Measurements from ENCODE around the gene GCNT4.

Gene GCNT4

DNA sequence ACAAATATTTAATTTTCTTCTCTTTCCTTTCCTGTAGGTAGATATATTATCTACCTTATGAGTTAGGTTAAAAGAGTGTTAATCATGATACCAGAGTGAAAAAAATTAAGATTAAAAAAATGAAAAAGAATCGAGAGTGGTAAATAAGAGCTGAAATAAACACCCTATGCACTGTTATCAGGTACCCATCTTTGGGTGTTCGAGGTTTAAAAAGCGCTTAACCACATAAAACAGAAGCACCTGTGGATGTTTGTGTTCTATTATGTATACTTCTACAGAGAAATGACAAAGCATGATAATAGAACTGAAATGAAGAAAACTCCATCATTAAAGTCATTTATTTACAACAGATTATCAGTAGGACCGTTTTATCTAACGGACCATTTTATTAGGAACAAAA is 25.7 kb upstream of the GCNT4 start:
- no peak for DNase-seq (ENCODE audit: extremely low read depth, low read depth)

DNA sequence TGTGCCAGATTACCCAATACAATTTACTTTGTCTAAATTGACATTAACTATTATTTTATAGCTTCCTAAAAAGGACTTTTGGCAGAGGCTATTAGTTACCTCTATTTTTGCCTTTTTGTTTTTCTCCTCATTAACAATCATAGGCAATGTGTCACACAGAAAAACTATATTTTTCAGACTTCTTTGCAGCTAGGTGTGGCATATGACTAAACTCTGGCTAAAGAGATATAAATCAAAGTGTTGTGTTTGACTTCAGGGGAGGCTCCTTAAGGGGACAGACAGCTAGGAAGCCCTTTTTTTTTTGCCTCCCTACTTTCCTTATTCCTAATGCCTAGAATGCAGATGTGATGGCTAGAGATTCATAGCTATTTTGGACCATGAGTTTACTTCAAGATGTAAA is 19.7 kb upstream of the GCNT4 start:
- TF ChIP-seq, protein P1, sequence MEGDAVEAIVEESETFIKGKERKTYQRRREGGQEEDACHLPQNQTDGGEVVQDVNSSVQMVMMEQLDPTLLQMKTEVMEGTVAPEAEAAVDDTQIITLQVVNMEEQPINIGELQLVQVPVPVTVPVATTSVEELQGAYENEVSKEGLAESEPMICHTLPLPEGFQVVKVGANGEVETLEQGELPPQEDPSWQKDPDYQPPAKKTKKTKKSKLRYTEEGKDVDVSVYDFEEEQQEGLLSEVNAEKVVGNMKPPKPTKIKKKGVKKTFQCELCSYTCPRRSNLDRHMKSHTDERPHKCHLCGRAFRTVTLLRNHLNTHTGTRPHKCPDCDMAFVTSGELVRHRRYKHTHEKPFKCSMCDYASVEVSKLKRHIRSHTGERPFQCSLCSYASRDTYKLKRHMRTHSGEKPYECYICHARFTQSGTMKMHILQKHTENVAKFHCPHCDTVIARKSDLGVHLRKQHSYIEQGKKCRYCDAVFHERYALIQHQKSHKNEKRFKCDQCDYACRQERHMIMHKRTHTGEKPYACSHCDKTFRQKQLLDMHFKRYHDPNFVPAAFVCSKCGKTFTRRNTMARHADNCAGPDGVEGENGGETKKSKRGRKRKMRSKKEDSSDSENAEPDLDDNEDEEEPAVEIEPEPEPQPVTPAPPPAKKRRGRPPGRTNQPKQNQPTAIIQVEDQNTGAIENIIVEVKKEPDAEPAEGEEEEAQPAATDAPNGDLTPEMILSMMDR (IDR thresholded peaks at IDR 0.05; ENCODE audit: low read depth, low read length), result no peak

More for the DNA sequence above, 25.7 kb upstream of the GCNT4 start:
- TF ChIP-seq, protein P1 (IDR thresholded peaks at IDR 0.05; ENCODE audit: low read depth, low read length), result no peak

DNA sequence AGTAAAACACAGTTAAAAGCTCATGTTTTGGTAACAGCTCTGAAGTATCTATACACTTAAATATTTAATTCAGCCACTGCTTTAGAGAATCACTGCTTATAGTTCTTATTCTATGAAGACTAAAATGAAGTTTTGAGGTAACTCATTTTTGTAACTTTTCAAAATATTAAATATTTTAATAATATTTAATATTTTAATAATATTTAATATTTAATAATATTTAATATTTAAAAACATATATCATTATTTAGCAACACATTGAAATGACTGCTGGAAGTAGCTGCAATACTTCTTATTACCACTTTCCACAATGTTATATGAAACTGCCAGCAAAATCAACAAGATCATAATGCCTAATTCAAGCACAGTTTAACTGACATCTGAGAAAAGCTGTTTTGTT is 18.7 kb upstream of the GCNT4 start:
- TF ChIP-seq, protein P1 (IDR thresholded peaks at IDR 0.05; ENCODE audit: low read depth, low read length), result no peak
- no peak for DNase-seq (ENCODE audit: extremely low read depth, low read depth)

More for the DNA sequence above, 19.7 kb upstream of the GCNT4 start:
- no peak for DNase-seq (ENCODE audit: extremely low read depth, low read depth)

DNA sequence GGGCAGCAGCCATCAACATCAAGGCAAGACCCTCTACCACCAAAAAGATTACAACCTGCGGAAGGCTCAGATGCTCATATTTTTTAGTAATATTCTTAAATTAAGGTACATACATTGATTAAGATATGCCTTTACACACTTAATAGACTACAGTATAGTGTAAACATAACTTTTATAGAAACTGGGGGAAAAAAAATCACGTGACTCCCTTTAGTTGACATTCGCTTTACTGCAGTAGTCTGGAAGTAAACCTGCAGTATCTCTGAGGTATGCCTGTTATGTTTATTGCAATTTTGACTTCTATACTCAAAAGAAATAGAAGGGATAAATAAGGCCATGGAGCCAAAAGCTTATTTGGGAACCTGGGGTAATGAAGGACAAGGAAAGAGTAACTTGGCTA is 15.1 kb upstream of the GCNT4 start:
- TF ChIP-seq, protein P1 (IDR thresholded peaks at IDR 0.05; ENCODE audit: low read depth, low read length), result no peak

DNA sequence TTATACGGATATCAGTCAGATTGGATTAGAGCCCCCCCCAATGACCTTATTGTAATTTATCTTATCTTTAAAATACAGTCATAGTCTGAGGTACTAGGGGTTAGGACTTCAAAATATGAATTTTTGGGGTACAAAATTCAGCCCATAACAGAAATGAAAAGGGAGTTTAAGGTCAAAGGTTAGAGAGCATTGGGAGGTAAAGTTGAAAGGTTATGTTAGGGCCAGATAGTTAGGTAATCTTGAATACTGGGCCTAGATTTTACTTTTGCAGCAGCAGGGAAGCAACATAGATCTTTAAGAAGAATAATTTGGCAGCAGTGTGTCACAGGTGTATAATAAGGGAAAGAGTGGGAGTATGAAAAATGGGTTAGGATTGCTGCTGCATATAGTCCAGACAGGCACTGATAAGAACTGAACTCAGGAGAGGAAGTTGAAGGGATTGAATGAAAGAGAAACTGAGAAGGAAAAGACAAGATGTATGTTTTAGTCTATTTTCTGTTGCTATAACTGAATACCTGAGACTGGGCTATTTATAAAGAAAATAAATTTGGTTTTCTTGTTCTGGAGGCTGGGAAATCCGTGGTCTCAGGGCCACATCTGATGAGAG is 10.7 kb upstream of the GCNT4 start:
- TF ChIP-seq, protein P1 (IDR thresholded peaks at IDR 0.05; ENCODE audit: low read depth, low read length), result no peak
- no peak for DNase-seq (ENCODE audit: extremely low read depth, low read depth)

More for the DNA sequence above, 15.1 kb upstream of the GCNT4 start:
- no peak for DNase-seq (ENCODE audit: extremely low read depth, low read depth)

DNA sequence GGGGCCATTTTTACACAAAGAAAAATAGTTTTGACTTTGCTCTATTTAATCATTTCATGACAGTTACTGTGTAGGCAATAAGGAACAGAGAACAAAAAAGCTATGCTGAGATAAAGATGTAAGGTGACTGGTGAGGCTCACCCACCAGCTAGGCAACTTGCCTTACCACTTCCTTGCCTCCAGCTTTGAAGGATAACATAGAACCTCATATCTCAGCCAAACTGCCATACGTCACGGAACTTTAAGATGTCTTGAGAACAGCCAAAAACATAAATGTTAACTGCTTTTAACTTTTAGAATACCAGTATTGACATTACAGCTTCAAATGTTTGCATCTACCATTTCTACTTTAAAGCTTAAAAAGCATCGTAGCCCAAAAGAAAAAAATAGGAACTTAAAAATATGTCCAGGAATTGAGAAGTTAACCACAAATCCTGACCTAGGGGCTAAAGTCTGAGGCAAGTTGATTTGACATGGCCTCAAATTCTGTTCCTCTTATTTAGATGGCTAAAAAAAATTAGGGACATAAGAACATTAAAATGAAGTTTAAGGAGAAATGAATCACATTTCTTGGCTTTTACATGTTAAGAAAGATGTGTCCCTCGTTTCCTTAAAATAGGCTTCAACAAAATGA is 7.7 kb upstream of the GCNT4 start:
- DNase-seq (ENCODE audit: extremely low read depth, low read depth), result no peak
- TF ChIP-seq, protein P1 (IDR thresholded peaks at IDR 0.05; ENCODE audit: low read depth, low read length), result no peak

DNA sequence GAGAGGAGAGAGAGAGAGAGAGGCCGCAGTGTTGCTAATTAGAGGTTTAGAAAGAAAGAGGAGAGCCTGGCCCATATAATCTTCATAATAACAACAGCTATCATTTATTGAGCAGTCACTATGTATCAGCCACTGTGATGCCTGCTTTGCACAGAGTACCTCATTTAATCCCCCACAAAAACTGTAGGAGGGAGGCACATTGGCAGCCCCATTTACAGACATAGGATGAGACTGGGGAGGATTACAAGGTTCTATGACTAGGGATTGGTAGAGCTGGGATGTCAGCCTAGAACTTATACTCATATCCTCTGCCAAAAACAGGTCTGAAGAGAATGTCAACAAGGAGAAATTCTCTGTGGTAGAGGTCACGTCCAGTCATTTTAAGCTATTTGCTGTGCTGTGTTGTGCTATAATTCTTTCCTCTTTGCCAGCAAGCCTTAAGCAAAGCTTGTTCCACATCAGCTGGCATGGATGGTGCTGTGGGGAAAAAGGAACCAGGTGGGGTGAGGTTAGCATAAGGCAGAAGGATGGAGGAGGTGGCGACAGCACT is 6.7 kb upstream of the GCNT4 start:
- DNase-seq (ENCODE audit: extremely low read depth, low read depth), result no peak
- TF ChIP-seq, protein P1 (IDR thresholded peaks at IDR 0.05; ENCODE audit: low read depth, low read length), result no peak

All from AG09319 (cell line).